ENCODE results near the gene RMDN2.
A peak's percentile ranks its signal among the peaks of the same experiment; 100 is the strongest.

The RMDN2 gene, protein sequence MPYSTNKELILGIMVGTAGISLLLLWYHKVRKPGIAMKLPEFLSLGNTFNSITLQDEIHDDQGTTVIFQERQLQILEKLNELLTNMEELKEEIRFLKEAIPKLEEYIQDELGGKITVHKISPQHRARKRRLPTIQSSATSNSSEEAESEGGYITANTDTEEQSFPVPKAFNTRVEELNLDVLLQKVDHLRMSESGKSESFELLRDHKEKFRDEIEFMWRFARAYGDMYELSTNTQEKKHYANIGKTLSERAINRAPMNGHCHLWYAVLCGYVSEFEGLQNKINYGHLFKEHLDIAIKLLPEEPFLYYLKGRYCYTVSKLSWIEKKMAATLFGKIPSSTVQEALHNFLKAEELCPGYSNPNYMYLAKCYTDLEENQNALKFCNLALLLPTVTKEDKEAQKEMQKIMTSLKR

GRCh38 chr2:37925063-37925897, at the start of gene RMDN2:
Gene RMDN2 (plus strand): TSS chr2:37925287. CDS start chr2:37929278, 3,991 bp downstream.
- DNase-seq (ENCODE audit: low spot score), result peak; percentile 82

- peak; percentile 57 for DNase-seq (ENCODE audit: low spot score)
Measured at GRCh38 chr2:37875403-37875906, 49.6 kb upstream of the RMDN2 start.

DNA sequence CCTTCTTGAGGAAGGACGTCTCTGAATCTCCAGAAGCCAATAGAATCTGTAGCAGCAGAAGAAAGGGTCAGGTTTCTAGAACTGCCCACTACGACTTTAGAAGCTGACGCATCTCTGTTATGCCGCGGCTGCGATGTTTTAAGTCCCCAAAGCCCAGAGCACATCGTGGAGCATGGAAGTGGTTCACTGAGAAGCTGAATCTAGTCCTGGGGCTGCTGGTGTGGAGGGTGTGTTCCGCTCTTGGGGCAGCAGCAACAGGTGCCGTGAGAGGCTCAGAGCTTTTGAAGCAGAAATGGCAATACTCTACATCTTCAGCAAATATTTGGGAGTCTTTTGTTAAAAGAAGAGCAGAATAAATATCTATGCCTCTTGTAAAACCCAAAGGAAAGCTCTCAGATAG, 48.9 kb upstream of the RMDN2 start:
- no peak for DNase-seq (ENCODE audit: low spot score)

DNA sequence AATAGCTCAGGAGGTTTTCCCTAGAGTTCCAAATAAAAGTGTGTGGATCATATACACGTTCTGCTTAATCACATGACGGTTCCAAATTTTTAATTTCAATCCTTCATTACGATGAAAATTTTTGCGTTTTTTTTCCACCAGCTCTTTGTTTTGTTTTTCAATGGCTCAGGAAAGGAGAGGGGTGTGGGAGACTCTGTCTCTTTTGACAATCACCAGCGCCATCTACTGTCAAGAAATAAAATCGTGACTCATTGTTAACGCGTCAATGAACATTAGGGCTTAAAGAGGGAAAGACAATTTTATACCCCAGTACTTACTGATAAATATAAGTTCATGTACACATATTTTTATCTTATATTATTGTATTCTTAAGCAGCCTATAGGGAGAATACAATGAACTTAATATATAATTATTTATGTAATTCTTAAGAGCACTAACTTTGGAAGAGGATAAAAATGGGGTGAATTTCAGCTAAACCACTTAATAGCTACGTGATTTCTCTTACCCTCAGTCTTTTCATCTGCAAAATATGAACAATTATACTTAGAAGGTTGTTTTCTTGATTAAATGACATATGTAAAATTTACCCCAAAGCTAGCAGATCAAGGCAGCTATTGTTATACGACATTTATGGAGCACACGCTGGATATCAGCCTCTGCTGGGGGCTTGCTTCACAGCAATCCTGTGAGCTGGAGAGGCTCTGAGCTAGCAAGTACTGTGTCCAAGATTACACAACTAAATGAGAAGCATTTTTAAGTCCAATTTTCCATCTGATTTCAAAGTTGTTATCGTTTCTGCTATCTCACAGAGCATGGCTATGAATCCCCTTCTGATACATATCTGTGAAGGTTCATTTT, 47.4 kb upstream of the RMDN2 start:
- DNase-seq (ENCODE audit: low spot score), result peak; percentile 42

GRCh38 chr2:37878536-37878935, 46.6 kb upstream of the RMDN2 start:
- peak; percentile 30 for DNase-seq (ENCODE audit: low spot score)

DNA sequence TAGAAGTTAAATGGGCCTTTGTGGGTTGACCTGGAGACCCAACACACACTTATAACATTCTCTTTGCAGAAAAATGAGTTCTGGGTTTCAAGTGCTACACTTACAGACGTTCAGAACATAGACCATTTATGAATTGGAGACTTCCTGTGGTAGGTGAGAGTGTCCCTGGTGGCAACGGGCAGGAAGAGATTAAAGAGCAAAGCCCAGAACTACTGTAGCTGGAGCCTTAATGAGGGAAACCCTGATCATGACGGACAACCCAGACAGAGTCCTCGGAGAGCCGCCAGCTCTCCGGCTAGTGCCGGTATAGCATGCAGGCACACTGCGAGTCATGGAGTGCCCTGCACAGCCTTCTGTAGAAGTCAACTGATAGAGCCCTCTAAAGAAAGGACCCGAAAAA, 44.5 kb upstream of the RMDN2 start:
- DNase-seq (ENCODE audit: low spot score), result no peak

- no peak for DNase-seq (ENCODE audit: low spot score)
Measured at GRCh38 chr2:37881397-37881796, 43.7 kb upstream of the RMDN2 start.

DNA sequence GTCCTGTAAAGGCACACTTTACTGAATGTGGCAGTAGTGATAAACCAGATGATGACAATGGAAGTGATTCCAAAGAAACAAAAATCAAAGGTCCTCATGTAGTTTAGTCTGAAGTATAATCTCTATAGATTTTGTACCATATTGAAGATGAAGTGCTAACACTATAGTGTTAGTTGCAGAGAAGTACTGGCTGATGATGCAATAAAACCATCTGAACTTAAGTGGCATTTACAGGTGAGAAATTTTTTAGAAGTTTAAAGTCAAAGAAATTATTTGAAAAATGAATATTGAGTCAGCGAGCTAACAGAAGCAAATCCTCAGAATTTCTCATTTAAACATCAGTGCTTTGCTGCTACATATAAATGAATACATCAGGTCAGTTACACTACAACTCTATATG, 43.1 kb upstream of the RMDN2 start:
- DNase-seq (ENCODE audit: low spot score), result no peak

DNA sequence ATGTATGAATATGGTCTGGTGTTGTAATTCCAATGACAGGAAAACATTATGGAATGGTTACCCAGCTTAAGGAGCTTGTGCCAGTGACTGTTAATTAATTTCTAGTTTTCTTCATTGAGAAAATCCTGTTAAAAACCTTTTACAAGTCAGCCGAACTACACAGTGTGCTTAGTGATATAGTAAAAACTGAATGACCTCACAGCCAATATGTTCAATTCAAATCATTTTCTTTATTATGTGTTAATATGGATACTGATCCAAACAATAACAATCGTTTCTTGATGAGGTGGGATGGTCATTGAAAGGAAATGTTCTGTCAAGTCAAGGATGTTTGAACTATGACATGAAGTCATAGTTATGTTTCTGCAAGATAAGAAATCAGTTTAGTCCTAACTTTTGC, 41.6 kb upstream of the RMDN2 start:
- DNase-seq (ENCODE audit: low spot score), result no peak

DNA sequence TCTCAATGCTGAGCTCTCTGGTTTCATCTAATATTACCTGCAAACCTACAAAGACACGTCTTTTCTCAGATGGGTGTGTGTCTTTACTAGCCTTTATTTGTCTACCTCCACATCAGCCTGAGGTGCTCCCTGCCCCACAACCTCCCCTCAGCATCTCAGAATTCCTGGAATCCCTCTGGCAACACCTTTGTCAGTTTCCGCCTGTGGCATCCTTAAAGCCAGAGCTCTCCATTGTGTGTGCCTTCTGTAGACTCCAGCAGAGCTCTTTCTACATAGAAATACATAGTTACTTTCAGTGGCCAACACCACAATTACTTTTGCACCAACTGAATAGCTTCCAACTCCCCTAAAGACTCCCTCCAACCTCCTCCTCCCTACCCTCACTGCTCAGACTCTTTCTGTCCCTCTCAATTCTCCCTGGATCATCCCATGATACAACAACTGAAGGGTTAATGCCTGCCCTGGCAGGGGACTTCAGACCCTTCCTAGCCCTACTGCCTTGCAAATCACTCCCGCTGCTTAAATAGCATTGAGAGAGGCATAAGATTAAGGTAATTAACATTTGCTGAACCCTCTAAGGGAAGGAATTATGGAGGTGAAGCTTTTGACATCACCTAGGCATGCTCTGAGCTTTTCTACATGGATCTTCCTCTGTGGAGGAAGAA, 39.6 kb upstream of the RMDN2 start:
- DNase-seq (ENCODE audit: low spot score), result no peak

GRCh38 chr2:37886745-37887144, 38.3 kb upstream of the RMDN2 start:
- DNase-seq (ENCODE audit: low spot score), result no peak

GRCh38 chr2:37887286-37887685, 37.8 kb upstream of the RMDN2 start:
- no peak for DNase-seq (ENCODE audit: low spot score)

- DNase-seq (ENCODE audit: low spot score), result peak; percentile 76
Measured at GRCh38 chr2:37890893-37891495, 34.1 kb upstream of the RMDN2 start.

DNA sequence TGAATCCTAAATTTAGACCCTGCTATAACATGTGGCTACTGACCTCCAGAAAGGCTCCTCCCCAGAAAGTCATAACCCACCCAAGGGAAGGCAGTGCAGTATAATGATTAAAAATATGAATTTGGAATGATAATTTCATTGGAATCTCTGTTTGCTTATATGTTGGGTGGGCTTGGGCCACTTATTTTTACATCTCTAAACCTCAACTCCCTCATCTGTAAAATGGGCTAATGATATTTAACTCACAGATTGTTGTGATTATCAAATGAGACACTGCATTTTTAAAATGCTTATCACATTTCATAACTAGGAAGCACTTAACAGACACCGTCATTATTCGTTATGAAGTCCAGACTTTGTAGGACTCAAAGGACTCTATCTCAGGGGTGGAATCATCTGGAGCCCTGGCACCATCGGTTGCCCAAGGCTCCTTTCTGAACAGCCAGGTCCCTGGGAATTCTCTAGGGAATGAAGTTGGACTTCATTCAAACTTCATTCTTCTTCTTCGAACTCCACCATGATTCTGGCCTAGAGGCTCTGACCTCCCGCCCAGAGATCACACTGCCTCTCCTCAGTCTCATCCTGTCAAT, 33.1 kb upstream of the RMDN2 start:
- DNase-seq (ENCODE audit: low spot score), result peak; percentile 30

- DNase-seq (ENCODE audit: low spot score), result no peak
Measured at GRCh38 chr2:37892436-37893114, 32.5 kb upstream of the RMDN2 start.

GRCh38 chr2:37893327-37893726, 31.8 kb upstream of the RMDN2 start:
- no peak for DNase-seq (ENCODE audit: low spot score)

DNA sequence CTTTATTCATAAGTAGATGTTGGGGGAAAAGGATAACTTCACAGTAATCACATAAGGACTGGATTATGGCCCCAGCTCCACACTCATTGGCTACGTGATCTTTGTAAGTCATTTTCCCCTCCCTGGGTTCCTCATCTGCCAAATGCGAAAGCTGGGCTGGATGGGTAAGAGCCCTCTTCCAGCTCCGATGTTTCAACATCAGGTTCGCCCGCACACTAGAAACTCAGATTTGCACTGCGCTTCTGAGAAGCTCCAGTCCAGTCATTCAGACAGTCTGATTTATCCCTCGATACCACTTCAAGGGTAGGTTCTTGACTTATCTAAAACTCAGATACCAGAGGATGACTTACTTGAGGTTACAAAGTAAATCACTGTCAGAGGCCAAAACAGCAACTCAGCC, 31.0 kb upstream of the RMDN2 start:
- no peak for DNase-seq (ENCODE audit: low spot score)

DNA sequence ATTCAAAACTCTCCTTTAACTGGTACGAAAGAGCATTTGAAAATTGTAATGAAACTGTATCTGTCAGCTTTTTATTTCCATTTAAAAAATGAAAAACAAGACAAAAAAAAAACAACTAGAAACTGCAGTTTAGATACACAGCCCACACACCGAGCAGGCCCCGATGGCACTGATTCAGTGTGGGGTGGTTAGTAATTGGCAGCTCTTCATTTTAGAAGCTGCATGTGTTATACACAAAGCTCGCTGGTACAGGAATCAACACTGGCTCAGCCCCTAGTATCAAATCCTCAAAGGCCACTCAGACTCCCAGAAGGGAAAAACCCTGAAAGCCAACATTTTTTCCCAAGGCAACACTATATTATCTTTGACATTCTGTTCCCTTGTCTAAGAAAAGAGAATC, 30.5 kb upstream of the RMDN2 start:
- no peak for DNase-seq (ENCODE audit: low spot score)

DNA sequence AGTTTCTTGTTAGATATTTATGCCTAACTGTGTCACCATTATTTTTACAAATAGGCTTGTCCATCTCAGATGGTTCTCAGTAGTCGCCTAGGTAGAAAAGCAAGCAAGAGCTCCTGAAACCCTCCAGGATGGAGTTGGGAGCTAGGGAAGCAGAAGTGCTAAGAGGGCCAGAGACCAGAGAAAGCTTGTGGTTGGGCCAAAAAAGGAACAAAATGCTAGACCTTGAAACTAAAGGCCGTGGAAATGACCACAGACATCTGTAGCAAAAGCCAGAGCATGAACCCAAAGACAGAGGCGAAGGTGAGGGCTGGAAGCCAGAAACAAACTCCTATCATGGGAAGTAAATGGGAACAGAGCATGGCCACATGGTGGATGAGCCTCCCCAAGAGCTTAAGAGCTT, 29.9 kb upstream of the RMDN2 start:
- no peak for DNase-seq (ENCODE audit: low spot score)

GRCh38 chr2:37896319-37896718, 28.8 kb upstream of the RMDN2 start:
- DNase-seq (ENCODE audit: low spot score), result no peak

All from COLO829 (cell line).